ENCODE results near the gene SYTL2. TPM values are rescaled to one million over a fixed set of nuclear protein-coding genes. Genes with fewer than 3 reads are reported as not detected.

Gene SYTL2
- total and polyA plus RNA-seq, 10 donors = 2.7 to 176 (median 26.5) TPM

- Histone ChIP-seq H3K27me3 (replicated peaks in 1 of 7) (peaks cover 0 to 26% (median 14%) of the 10 kb centered on the region in 7 donors), H3K36me3 (no peaks in the 10 kb centered on the region), H3K9me3 (no peaks in the 10 kb centered on the region), H3K4me1 (peaks cover 7 to 30% (median 22%) of the 10 kb centered on the region in 6 donors), H3K4me3 (peak overlapping the region; percentile 43 to 88 (median 62)), H3K27ac (peak overlapping the region in 4 of 8 donors; percentile 59 to 83 (median 75))
- TF ChIP-seq, protein P1, sequence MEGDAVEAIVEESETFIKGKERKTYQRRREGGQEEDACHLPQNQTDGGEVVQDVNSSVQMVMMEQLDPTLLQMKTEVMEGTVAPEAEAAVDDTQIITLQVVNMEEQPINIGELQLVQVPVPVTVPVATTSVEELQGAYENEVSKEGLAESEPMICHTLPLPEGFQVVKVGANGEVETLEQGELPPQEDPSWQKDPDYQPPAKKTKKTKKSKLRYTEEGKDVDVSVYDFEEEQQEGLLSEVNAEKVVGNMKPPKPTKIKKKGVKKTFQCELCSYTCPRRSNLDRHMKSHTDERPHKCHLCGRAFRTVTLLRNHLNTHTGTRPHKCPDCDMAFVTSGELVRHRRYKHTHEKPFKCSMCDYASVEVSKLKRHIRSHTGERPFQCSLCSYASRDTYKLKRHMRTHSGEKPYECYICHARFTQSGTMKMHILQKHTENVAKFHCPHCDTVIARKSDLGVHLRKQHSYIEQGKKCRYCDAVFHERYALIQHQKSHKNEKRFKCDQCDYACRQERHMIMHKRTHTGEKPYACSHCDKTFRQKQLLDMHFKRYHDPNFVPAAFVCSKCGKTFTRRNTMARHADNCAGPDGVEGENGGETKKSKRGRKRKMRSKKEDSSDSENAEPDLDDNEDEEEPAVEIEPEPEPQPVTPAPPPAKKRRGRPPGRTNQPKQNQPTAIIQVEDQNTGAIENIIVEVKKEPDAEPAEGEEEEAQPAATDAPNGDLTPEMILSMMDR (IDR thresholded peaks at IDR 0.05 in 8 of 11, conservative IDR thresholded peaks at IDR 0.05 in 3 of 11) = no peak
- TF ChIP-seq POLR2AphosphoS5 (IDR thresholded peaks at IDR 0.05) (no peak), POLR2A (IDR thresholded peaks at IDR 0.05) (no peak)
- intact Hi-C loops (cut with DNase I; ENCODE audit: low total_unique reads) = no loop called here
- 78 to 82% (median 82%) methylated on average over 13 of the region's 13 CpGs for whole genome bisulfite sequencing, 5 donors
- DNase-seq = no peak
Measured at GRCh38 chr11:85811624-85812023, 683 bp upstream of the SYTL2 start.

DNA sequence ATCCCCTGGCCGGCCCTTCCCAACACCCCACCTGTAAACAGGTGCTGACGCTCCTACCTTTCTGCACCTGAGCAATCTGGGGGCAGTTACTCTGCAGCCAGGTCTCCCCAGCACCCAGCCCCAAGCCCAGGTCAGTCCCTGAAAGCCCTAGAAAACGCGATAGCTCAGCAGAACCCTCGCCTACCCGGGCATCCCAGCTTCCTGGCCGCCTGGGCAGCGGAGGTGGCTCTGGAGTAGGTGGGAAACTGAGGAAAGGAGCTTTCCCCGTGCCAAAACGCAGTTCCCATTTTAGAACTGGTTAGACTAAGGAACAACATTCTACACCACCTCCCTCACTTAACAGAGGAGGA, 445 bp downstream of the SYTL2 start:
- intact Hi-C loops (cut with DNase I; ENCODE audit: low total_unique reads) = no loop called here
- DNase-seq = no peak
- Histone ChIP-seq H3K4me3 (peak overlapping the region; percentile 43 to 88 (median 62)), H3K27ac (peak overlapping the region in 6 of 8 donors; percentile 40 to 83 (median 66)), H3K9me3 (no peaks in the 10 kb centered on the region), H3K36me3 (no peaks in the 10 kb centered on the region), H3K27me3 (replicated peaks in 1 of 7) (peaks cover 0 to 26% (median 14%) of the 10 kb centered on the region in 7 donors), H3K4me1 (peaks cover 7 to 30% (median 22%) of the 10 kb centered on the region in 6 donors)
- TF ChIP-seq POLR2A (IDR thresholded peaks at IDR 0.05) (no peak), POLR2AphosphoS5 (IDR thresholded peaks at IDR 0.05) (no peak)
- TF ChIP-seq, protein P1 (IDR thresholded peaks at IDR 0.05 in 8 of 11, conservative IDR thresholded peaks at IDR 0.05 in 3 of 11) = no peak
- 2 to 7% (median 3%) methylated on average over 10 of the region's 10 CpGs for WGBS, 5 donors

DNA sequence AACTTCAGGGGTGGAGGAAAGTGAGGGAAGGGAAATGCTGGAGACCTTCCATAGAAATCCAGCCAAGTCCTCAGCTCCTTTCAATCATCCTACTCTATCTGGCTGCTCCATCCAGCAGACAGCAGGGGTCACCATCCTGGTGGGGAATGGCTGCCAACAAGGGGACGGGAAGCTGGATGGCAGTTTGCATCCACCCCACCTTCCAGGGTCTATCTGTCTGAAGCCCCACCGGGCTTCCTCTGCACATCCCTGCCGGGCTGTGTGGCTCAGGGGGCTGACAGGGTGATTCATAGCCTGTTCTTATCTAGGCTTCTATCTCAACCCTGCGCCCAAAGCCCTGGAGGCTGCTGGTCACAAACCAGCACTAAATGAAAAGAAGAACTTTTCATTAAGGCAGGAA, 1.1 kb downstream of the SYTL2 start:
- Histone ChIP-seq H3K36me3 (no peaks in the 10 kb centered on the region), H3K4me1 (peaks cover 7 to 30% (median 22%) of the 10 kb centered on the region in 6 donors), H3K27me3 (replicated peaks in 1 of 7) (peaks cover 0 to 26% (median 14%) of the 10 kb centered on the region in 7 donors), H3K9me3 (no peaks in the 10 kb centered on the region), H3K27ac (peak overlapping the region in 5 of 8 donors; percentile 22 to 83 (median 74)), H3K4me3 (peak overlapping the region in 7 of 8 donors; percentile 43 to 88 (median 69))
- intact Hi-C loops (cut with DNase I; ENCODE audit: low total_unique reads) = no loop called here
- TF ChIP-seq, protein P1 (IDR thresholded peaks at IDR 0.05 in 8 of 11, conservative IDR thresholded peaks at IDR 0.05 in 3 of 11) = no peak
- TF ChIP-seq POLR2A (IDR thresholded peaks at IDR 0.05) (no peak), POLR2AphosphoS5 (IDR thresholded peaks at IDR 0.05) (no peak)
- WGBS, 5 donors = 4 to 14% (median 7%) methylated on average over 4 of the region's 4 CpGs
- DNase-seq = no peak

- Histone ChIP-seq H3K36me3 (no peaks in the 10 kb centered on the region), H3K27me3 (replicated peaks in 1 of 7) (peaks cover 0 to 26% (median 14%) of the 10 kb centered on the region in 7 donors), H3K9me3 (no peaks in the 10 kb centered on the region), H3K4me1 (peaks cover 7 to 30% (median 22%) of the 10 kb centered on the region in 6 donors), H3K27ac (peak overlapping the region in 2 of 8 donors; percentile 74 to 83), H3K4me3 (peak overlapping the region in 2 of 8 donors; percentile 69 to 88)
- intact Hi-C loops (cut with DNase I; ENCODE audit: low total_unique reads) = no loop called here
- DNase-seq = no peak
- TF ChIP-seq, protein P1 (IDR thresholded peaks at IDR 0.05 in 8 of 11, conservative IDR thresholded peaks at IDR 0.05 in 3 of 11) = no peak
- TF ChIP-seq POLR2A (IDR thresholded peaks at IDR 0.05) (no peak), POLR2AphosphoS5 (IDR thresholded peaks at IDR 0.05) (no peak)
- WGBS, 5 donors = 67 to 89% (median 82%) methylated on average over 4 of the region's 4 CpGs
Measured at GRCh38 chr11:85809191-85809590, 1.8 kb downstream of the SYTL2 start.
